ENCODE data around the gene ATP5IF1. TPM values are rescaled to one million over a fixed set of nuclear protein-coding genes. Genes with fewer than 3 reads are reported as not detected.

ATP5IF1 gene
- total RNA-seq, 2 donors from 2014 or later: 326 to 331 TPM

DNA sequence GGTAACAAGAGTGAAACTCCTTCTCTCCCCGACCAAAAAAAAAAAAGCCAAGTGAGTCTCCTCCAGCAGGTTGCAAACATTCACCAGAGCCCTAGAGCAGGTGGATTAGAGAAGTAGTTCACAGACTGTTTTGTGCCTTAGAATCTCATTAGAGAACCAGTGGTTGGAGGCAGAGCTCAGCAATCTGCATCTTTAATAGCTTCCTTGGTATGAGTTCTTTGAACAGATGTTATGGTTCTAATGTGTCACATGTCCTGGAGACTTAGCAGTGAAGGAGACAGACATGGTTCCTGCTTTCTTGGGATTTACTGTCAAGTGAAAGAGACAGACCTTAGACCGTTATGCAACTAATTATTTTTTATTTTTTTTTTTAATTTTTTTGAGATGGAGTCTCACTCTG, 50.2 kb downstream of the ATP5IF1 start:
- Histone ChIP-seq H3K36me3 (no peaks in the 10 kb centered on the region), H3K4me1 (peaks cover 11% of the 10 kb centered on the region), H3K9ac (ENCODE audit: low read depth in 2 of 2, low read length in 2 of 2) (no peak overlapping the region), H3K27ac (no peak overlapping the region), H3K27me3 (no peaks in the 10 kb centered on the region), H3K4me3 (no peak overlapping the region), H3K9me3 (no peaks in the 10 kb centered on the region)
- TF ChIP-seq, protein P1, sequence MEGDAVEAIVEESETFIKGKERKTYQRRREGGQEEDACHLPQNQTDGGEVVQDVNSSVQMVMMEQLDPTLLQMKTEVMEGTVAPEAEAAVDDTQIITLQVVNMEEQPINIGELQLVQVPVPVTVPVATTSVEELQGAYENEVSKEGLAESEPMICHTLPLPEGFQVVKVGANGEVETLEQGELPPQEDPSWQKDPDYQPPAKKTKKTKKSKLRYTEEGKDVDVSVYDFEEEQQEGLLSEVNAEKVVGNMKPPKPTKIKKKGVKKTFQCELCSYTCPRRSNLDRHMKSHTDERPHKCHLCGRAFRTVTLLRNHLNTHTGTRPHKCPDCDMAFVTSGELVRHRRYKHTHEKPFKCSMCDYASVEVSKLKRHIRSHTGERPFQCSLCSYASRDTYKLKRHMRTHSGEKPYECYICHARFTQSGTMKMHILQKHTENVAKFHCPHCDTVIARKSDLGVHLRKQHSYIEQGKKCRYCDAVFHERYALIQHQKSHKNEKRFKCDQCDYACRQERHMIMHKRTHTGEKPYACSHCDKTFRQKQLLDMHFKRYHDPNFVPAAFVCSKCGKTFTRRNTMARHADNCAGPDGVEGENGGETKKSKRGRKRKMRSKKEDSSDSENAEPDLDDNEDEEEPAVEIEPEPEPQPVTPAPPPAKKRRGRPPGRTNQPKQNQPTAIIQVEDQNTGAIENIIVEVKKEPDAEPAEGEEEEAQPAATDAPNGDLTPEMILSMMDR (IDR thresholded peaks at IDR 0.05): no peak
- intact Hi-C loops (cut with DNase I): no loop called here
- no peak for DNase-seq

Other genes with a start within 250 kb of the ATP5IF1 start
- 10 to 100 TPM; 21.8 to 27.6 TPM for gene EYA3, start 147.5 kb upstream of the ATP5IF1 start, total RNA-seq
- 1 to 10 TPM; 2.2 to 3.9 TPM for gene PTAFR, start 59.4 kb upstream of the ATP5IF1 start, total RNA-seq
- 10 to 100 TPM; 53.1 to 57.2 TPM for gene DNAJC8, start 3.1 kb upstream of the ATP5IF1 start, total RNA-seq
- 10 to 100 TPM; 34.0 to 34.6 TPM for gene SESN2, start 23.4 kb downstream of the ATP5IF1 start, total RNA-seq
- 10 to 100 TPM; 29.2 to 37.0 TPM for gene MED18, start 92.9 kb downstream of the ATP5IF1 start, total RNA-seq
- gene PHACTR4, start 133.6 kb downstream of the ATP5IF1 start, total RNA-seq: 10 to 100 TPM; 43.1 to 49.8 TPM